Naive thymus-derived CD8-positive, alpha-beta T cell (primary cell): ENCODE results near the gene OR1I1. TPM values are rescaled to one million over a fixed set of nuclear protein-coding genes. Genes with fewer than 3 reads are reported as not detected.

Source experiments
- ATAC-seq, 2 donors: fragments of 150-1000 bp; cut with Tn5 transposase in 1 of 2; sonication (Bioruptor Pico), chemical (Tn5 transposase) in 1 of 2; 1 replicate in 1 of 2; 2 replicates in 1 of 2; pipeline ENCODE4 v1.10.0; 2021; ENCODE audit warnings: mild to moderate bottlenecking in 2 of 2, moderate library complexity in 2 of 2
- POLR2A ChIA-PET: fragments of 350-600 bp; sonication (Branson Sonifier 250); formaldehyde crosslinking; loops from one replicate; lab custom pipeline; 2021; ENCODE audit warnings: antibody characterized with exemption; lab: Charles Lee
- DNase-seq, 10 donors: peaks; one replicate each; pipeline versions ENCODE4 v3.0.0 to v3.0.0-alpha.2; 2020 to 2022
- H3K27ac Mint-ChIP-seq, 10 donors: one replicate each; pipeline ENCODE4 v1.8.0; 2020 to 2022; ENCODE audit warnings: mild to moderate bottlenecking in 10 of 10, mixed read lengths in 10 of 10, moderate library complexity in 4 of 10, inconsistent platforms in 1 of 10
- H3K27me3 Mint-ChIP-seq, 5 donors: one replicate each; pipeline ENCODE4 v1.8.0; 2021 to 2022; ENCODE audit warnings: mixed read lengths in 5 of 5
- H3K36me3 Mint-ChIP-seq, 3 donors: one replicate each; pipeline ENCODE4 v1.8.0; 2020 to 2022; ENCODE audit warnings: mixed read lengths in 3 of 3, mild to moderate bottlenecking in 2 of 3, inconsistent platforms in 1 of 3
- H3K4me1 Mint-ChIP-seq, 4 donors: one replicate each; pipeline ENCODE4 v1.8.0; 2021 to 2022; ENCODE audit warnings: mixed read lengths in 4 of 4
- H3K4me3 Mint-ChIP-seq, 10 donors: one replicate each; pipeline ENCODE4 v1.8.0; 2020 to 2022; ENCODE audit warnings: mild to moderate bottlenecking in 10 of 10, mixed read lengths in 10 of 10, moderate library complexity in 6 of 10, inconsistent platforms in 1 of 10
- H3K9me3 Mint-ChIP-seq, 9 donors: one replicate each; pipeline ENCODE4 v1.8.0; 2020 to 2022; ENCODE audit warnings: mixed read lengths in 9 of 9, mild to moderate bottlenecking in 3 of 9, inconsistent platforms in 1 of 9, moderate library complexity in 1 of 9
- polyA plus RNA-seq, 3 donors: library from polyadenylated mRNA; unstranded; fragments of 300-500 nt; fragmentation: Illumina TruSeq; gene quantifications; one replicate each; pipeline ENCODE4 v1.2.3, GENCODE V29; 2021
- total RNA-seq, 8 experiments: library from RNA in 2 of 8; stranded (reverse) in 2 of 8; gene quantifications; one replicate each; pipeline ENCODE4 v1.2.3 and lab custom pipeline; 2021 to 2026

OR1I1 gene
- total and polyA plus RNA-seq, 5 experiments from 2014 or later, result not detected

GRCh38 chr19:15138427-15138826 is 56.4 kb downstream of the OR1I1 start:
- Mint-ChIP-seq H3K27me3 (peaks cover 0 to 6% (median 0%) of the 10 kb centered on the region in 5 donors), H3K36me3 (peaks cover 0 to 5% (median 0%) of the 10 kb centered on the region in 3 donors), H3K27ac (no peak overlapping the region), H3K9me3 (peaks cover 0 to 14% (median 4%) of the 10 kb centered on the region in 9 donors), H3K4me1 (peaks cover 0 to 2% (median 0%) of the 10 kb centered on the region in 4 donors), H3K4me3 (no peak overlapping the region)
- ATAC-seq (no peak), DNase-seq (no peak)
- POLR2A ChIA-PET, result no interaction called here

GRCh38 chr19:15141143-15141542 is 59.1 kb downstream of the OR1I1 start:
- no peak for ATAC-seq

GRCh38 chr19:15142313-15142712 is 60.3 kb downstream of the OR1I1 start:
- Mint-ChIP-seq H3K36me3 (peaks cover 0 to 5% (median 0%) of the 10 kb centered on the region in 3 donors), H3K27me3 (peaks cover 0 to 6% (median 0%) of the 10 kb centered on the region in 5 donors), H3K4me1 (peaks cover under 1 to 7% (median 3%) of the 10 kb centered on the region in 4 donors), H3K27ac (no peak overlapping the region), H3K9me3 (peaks cover 0 to 14% (median 4%) of the 10 kb centered on the region in 9 donors), H3K4me3 (no peak overlapping the region)
- DNase-seq (no peak), ATAC-seq (no peak)
- POLR2A ChIA-PET, result no interaction called here

More at GRCh38 chr19:15141143-15141542, 59.1 kb downstream of the OR1I1 start:
- peaks cover 0 to 5% (median 0%) of the 10 kb centered on the region in 3 donors for H3K36me3 Mint-ChIP-seq
- peaks cover 0 to 2% (median 0%) of the 10 kb centered on the region in 4 donors for H3K4me1 Mint-ChIP-seq
- peak overlapping the region in 1 of 10 donors; percentile 51 for H3K27ac Mint-ChIP-seq
- POLR2A ChIA-PET, result no interaction called here
- no peak for DNase-seq
- peaks cover 0 to 14% (median 4%) of the 10 kb centered on the region in 9 donors for H3K9me3 Mint-ChIP-seq
- H3K27me3 Mint-ChIP-seq, result peaks cover 0 to 6% (median 0%) of the 10 kb centered on the region in 5 donors
- no peak overlapping the region for H3K4me3 Mint-ChIP-seq

Other genes starting within 250 kb of the OR1I1 start
- not detected for gene OR7A5, start 247.0 kb upstream of the OR1I1 start, total RNA-seq
- not detected for gene OR7A5, start 247.0 kb upstream of the OR1I1 start, polyA plus RNA-seq
- not detected for gene OR7C1, start 247.0 kb upstream of the OR1I1 start, total RNA-seq
- not detected for gene OR7C1, start 247.0 kb upstream of the OR1I1 start, polyA plus RNA-seq
- gene OR7A10, start 233.3 kb upstream of the OR1I1 start, total RNA-seq, result not detected
- gene OR7A10, start 233.3 kb upstream of the OR1I1 start, polyA plus RNA-seq, result not detected
- not detected for gene OR7A17, start 196.1 kb upstream of the OR1I1 start, total RNA-seq
- gene OR7A17, start 196.1 kb upstream of the OR1I1 start, polyA plus RNA-seq, result not detected
- not detected for gene OR7C2, start 140.7 kb upstream of the OR1I1 start, total RNA-seq
- gene OR7C2, start 140.7 kb upstream of the OR1I1 start, polyA plus RNA-seq, result not detected
- not detected for gene SLC1A6, start 102.3 kb upstream of the OR1I1 start, total RNA-seq
- not detected for gene SLC1A6, start 102.3 kb upstream of the OR1I1 start, polyA plus RNA-seq
- gene CASP14, start 32.7 kb upstream of the OR1I1 start, total RNA-seq, result not detected
- gene CASP14, start 32.7 kb upstream of the OR1I1 start, polyA plus RNA-seq, result not detected
- under 1 TPM; 0.22 to 0.60 TPM for gene SYDE1, start 25.2 kb downstream of the OR1I1 start, total RNA-seq
- gene SYDE1, start 25.2 kb downstream of the OR1I1 start, polyA plus RNA-seq, result under 1 TPM; 0.16 to 0.73 (median 0.26) TPM
- gene NOTCH3, start 118.8 kb downstream of the OR1I1 start, total RNA-seq, result under 1 TPM in 1 of 2 experiments, not detected in 1; 0.05 TPM
- gene NOTCH3, start 118.8 kb downstream of the OR1I1 start, polyA plus RNA-seq, result not detected
- gene EPHX3, start 150.2 kb downstream of the OR1I1 start, total RNA-seq, result under 1 TPM in 1 of 2 experiments, not detected in 1; 0.65 TPM
- not detected for gene EPHX3, start 150.2 kb downstream of the OR1I1 start, polyA plus RNA-seq